Stimulated activated CD4-positive, alpha-beta T cell treated with anti-CD3 and anti-CD28 coated beads, TNF-alpha, amount 100 ng/mL, for 24 hours (primary cell): ENCODE results near the gene ZNRF3.
"Not testable (repeated sequence)": the region's sequence is repeated elsewhere in the genome, so short reads cannot be mapped to it uniquely, and the experiment has no call there.

Experiments
- DNase-seq, 3 experiments: peaks; one replicate each; pipeline ENCODE4 v3.0.0-alpha.2; 2020; ENCODE audit warnings: low read depth in 3 of 3

ZNRF3 gene

DNA sequence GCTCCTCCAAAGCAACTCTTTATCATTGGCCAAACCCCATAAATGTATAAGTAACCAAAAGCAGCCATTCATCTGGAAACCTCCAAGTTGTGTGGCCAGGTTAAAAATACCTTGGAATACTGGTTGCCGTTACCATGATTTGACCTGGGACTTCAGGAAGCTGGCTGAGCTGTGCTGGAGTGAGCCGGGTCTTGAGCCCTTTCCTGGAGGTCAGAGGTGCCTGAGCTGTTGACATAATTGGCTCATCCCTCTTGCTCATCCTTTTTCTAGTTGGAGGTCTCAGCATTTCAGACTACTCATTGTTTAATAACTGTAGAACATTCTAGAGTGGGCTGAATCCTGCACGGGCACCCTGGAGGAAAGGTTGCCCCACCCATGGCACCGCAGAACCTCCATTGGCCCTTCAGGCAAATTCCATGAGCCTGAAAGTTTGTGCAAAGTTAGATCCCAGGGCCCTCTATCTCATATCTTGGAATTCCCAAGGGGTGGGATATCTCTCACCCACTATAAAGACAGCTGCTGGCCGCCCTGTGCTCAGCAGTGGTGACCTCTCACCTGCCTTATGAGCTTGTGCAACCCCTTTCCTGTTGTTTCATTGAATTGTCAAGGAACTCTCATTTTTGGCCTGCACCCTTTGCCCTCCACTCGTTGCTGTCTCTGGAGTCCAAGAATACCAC is 101.2 kb downstream of the ZNRF3 start:
- no peak for DNase-seq

- no peak for DNase-seq
These were observed 102.4 kb downstream of the ZNRF3 start for GRCh38 chr22:28985581-28986290.

GRCh38 chr22:28986366-28986765 is 103.0 kb downstream of the ZNRF3 start:
- no peak for DNase-seq

- DNase-seq, result no peak
These were observed 105.1 kb downstream of the ZNRF3 start for GRCh38 chr22:28988457-28988856.

GRCh38 chr22:28989035-28989464 is 105.7 kb downstream of the ZNRF3 start:
- peak in 2 of 3 experiments; percentile 5 to 24 for DNase-seq

DNA sequence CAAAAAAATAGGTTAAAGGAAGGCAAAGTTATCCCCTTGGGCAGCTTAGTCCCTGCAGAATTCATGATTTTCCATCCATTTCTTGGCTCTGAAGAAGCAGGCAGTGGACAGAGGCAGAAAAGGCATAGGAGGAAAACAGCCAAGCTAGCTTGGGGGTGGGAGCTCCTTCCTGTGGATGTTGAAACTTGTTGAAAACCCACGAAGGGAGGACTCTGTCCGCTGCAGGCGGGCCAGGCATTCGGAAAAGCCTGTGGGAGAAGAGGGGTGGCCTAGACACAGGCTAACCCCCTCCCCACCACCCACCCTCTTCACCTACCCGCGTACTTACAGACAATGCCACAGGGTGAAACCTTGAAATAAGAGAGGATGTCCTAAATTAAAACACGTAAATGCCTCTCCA is 106.1 kb downstream of the ZNRF3 start:
- no peak for DNase-seq

DNA sequence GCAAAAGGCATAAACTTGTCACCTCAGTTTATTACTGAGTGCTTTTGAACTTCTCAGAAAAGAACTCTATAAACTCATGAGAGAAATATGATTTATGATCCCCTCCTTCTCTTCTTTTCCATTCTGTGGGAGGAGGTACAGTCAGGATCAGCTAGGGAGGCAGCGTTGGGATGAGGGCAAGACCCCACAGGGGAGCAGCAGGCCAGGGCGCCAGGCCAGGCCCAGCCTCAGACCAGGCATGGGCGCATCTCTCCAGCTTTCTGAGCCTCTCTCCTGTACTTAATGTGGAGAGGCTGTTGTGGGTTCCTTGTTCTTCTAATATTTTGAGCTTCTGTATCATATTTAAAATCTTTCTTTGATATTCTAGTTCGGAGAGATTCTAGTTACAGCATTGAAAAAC is 106.5 kb downstream of the ZNRF3 start:
- no peak for DNase-seq

GRCh38 chr22:28992565-28993356 is 109.4 kb downstream of the ZNRF3 start:
- no peak for DNase-seq

DNA sequence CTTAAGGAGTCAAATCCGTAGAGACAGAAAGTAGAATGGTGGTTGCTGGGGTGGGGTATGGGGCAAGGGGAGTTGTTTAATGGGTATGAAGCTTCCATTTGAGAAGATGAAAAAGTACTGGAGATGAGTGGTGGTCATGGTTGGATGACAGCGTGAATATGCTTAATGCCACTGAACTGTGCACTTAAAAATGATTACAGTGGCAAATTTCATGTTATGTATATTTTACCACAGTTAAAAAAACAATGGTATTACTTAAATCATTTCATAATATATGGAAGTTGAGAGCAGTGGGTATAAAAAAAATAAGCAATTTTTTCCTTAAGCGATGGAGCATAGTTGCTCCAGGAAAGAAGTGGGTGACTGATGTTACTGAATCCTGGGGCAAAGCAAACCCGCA is 111.2 kb downstream of the ZNRF3 start:
- no peak for DNase-seq

DNA sequence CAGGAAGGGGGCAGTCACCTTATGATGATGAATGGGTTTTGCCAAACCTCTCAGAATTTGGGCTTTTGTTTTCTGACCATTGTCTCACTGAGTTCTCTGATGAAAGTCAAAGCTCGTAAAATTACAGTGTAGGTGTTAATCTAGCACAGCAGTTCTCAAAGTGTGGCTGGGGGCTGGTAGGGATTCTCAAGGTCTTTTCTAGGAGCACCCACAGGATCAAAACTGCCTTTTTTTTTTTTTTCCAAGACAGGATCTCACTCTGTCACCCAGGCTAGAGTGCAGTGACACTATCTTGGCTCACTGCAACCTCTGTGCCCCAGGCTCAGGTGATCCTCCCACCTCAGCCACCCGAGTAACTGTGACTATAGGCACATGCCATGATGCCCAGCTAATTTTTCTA is 112.2 kb downstream of the ZNRF3 start:
- DNase-seq, result no peak

GRCh38 chr22:28997342-28997741 is 114.0 kb downstream of the ZNRF3 start:
- DNase-seq, result no peak

- DNase-seq, result no peak
These were observed 115.3 kb downstream of the ZNRF3 start for GRCh38 chr22:28998681-28999080.

GRCh38 chr22:28999510-28999909 is 116.1 kb downstream of the ZNRF3 start:
- DNase-seq, result no peak

- no peak for DNase-seq
These were observed 116.7 kb downstream of the ZNRF3 start for GRCh38 chr22:28999919-29000556.

GRCh38 chr22:29000641-29001040 is 117.3 kb downstream of the ZNRF3 start:
- DNase-seq, result no peak

DNA sequence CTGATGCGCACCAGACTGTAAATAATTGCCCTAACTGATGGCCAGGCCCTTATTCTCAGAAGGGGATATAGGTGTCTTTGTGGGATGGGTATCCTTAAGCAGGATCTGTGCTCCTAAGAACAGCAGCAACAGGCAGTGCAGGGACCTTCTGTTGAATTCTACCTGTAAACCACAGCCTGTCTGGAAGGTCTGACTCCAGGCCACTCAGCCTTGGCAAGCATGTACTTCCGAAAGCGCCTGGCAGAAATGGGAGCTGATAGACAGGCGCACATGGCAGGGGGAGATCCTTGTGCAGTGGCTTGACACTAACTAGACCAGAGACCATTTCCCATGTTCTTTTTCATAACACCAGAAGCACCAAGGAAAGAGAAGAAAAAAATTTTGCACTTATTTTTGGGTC is 119.2 kb downstream of the ZNRF3 start:
- DNase-seq, result no peak

- DNase-seq, result no peak
These were observed 120.2 kb downstream of the ZNRF3 start for GRCh38 chr22:29003552-29003951.

DNA sequence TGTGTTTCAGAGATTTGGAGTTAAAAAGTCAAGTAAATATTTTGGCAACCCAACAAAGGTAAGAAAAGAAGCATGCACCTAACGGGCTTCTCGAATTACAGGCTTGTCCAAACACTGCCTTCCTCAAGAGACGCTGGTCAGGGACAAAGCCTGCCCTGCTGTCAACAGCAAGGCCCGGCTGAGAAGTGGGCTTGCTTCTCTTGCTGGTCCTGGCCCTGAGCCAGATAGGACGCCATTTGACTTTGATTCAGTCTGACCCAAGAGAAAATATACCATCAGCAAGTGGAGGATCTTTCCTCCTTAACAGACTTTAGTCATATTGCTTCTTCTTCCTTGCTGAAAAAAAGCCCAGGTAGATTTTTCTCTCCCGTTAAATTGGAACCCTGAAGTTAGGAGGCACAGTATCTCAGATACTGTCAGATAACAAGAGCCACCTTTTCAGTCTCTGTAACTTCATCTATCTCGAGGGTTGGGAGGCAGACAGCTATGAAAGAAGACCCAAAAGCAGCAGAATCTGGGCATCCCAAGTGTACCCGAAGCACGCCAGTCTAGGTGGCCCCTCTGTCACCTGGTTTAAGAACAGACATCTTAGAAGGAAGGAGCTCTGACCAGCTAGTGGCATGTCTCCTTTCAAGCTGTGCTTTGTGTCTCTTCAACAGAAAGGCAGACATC is 120.7 kb downstream of the ZNRF3 start:
- DNase-seq, result no peak

GRCh38 chr22:29004647-29005371 is 121.4 kb downstream of the ZNRF3 start:
- DNase-seq, result no peak

GRCh38 chr22:29005754-29006153 is 122.4 kb downstream of the ZNRF3 start:
- not testable (repeated sequence) for DNase-seq

DNA sequence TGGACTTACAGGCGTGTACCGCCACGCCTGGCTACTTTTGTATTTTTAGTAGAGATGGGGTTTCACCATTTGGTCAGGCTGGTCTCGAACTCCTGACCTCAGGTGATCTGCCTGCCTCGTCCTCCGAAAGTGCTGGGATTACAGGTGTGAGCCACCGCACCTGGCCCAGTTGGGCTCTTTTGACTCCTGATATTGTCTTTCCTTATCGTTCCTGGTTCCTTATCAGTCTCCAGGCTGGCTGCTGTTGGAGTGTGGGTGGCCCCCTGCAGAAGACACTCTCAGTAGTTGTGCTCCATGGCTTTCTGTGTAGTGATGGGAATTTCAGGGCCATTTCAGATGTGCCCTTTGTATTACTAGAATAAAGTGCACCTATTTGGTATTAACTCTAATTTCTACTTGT is 123.0 kb downstream of the ZNRF3 start:
- no peak for DNase-seq
